Stomach smooth muscle (tissue), 2 donors: Measurements from ENCODE around the gene LRRC4.

Experiments used
- H3K27ac ChIP-seq: one replicate; pipeline ENCODE4 v1.7.0; 2013; ENCODE audit warnings: mild to moderate bottlenecking, low read length, inconsistent platforms
- H3K27me3 ChIP-seq, 2 donors: one replicate each; pipeline ENCODE4 v1.7.0; 2013; ENCODE audit warnings: low read length in 2 of 2; ENCODE audit not compliant: insufficient read depth in 2 of 2, control insufficient read depth in 1 of 2
- H3K36me3 ChIP-seq, 2 donors: one replicate each; pipeline ENCODE4 v1.7.0; 2013; ENCODE audit warnings: low read length in 2 of 2; ENCODE audit not compliant: control insufficient read depth in 2 of 2, insufficient read depth in 2 of 2
- H3K4me1 ChIP-seq: one replicate; pipeline ENCODE4 v1.7.0; 2013; ENCODE audit warnings: low read length; ENCODE audit not compliant: control insufficient read depth, insufficient read depth
- H3K4me3 ChIP-seq, 2 donors: one replicate each; pipeline ENCODE4 v1.7.0; 2013; ENCODE audit warnings: low read length in 2 of 2
- H3K9ac ChIP-seq, 2 donors: one replicate each; pipeline ENCODE4 v1.7.0; 2013; ENCODE audit warnings: low read length in 2 of 2, mild to moderate bottlenecking in 1 of 2
- H3K9me3 ChIP-seq, 2 donors: one replicate each; pipeline ENCODE4 v1.7.0; 2013; ENCODE audit warnings: low read length in 2 of 2; ENCODE audit not compliant: control insufficient read depth in 2 of 2
- donor health status: healthy.
- donor health status: Pancreatic carcinoma.

LRRC4 gene

GRCh38 chr7:128059143-128059988 is 28.1 kb upstream of the LRRC4 start:
- Histone ChIP-seq H3K9me3 (no peaks in the 10 kb centered on the region), H3K9ac (no peak overlapping the region), H3K4me1 (no peaks in the 10 kb centered on the region), H3K36me3 (no peaks in the 10 kb centered on the region), H3K27me3 (no peaks in the 10 kb centered on the region), H3K4me3 (no peak overlapping the region), H3K27ac (no peak overlapping the region)

GRCh38 chr7:128057909-128058308 is 26.7 kb upstream of the LRRC4 start:
- Histone ChIP-seq H3K27me3 (no peaks in the 10 kb centered on the region), H3K36me3 (no peaks in the 10 kb centered on the region), H3K4me1 (no peaks in the 10 kb centered on the region), H3K9ac (no peak overlapping the region), H3K4me3 (no peak overlapping the region), H3K27ac (no peak overlapping the region), H3K9me3 (no peaks in the 10 kb centered on the region)

- no peaks in the 10 kb centered on the region for H3K9me3 ChIP-seq
These were observed 25.7 kb upstream of the LRRC4 start for GRCh38 chr7:128056901-128057300.

GRCh38 chr7:128055637-128056036 is 24.4 kb upstream of the LRRC4 start:
- Histone ChIP-seq H3K27me3 (no peaks in the 10 kb centered on the region), H3K4me1 (no peaks in the 10 kb centered on the region), H3K9ac (no peak overlapping the region), H3K9me3 (no peaks in the 10 kb centered on the region), H3K36me3 (no peaks in the 10 kb centered on the region), H3K4me3 (no peak overlapping the region), H3K27ac (no peak overlapping the region)

More at GRCh38 chr7:128056901-128057300, 25.7 kb upstream of the LRRC4 start:
- Histone ChIP-seq H3K27me3 (no peaks in the 10 kb centered on the region), H3K36me3 (no peaks in the 10 kb centered on the region), H3K9ac (no peak overlapping the region), H3K4me1 (no peaks in the 10 kb centered on the region), H3K4me3 (no peak overlapping the region), H3K27ac (no peak overlapping the region)

GRCh38 chr7:128054511-128054910 is 23.3 kb upstream of the LRRC4 start:
- Histone ChIP-seq H3K9ac (no peak overlapping the region), H3K27ac (no peak overlapping the region), H3K27me3 (no peaks in the 10 kb centered on the region), H3K4me1 (no peaks in the 10 kb centered on the region), H3K4me3 (no peak overlapping the region), H3K36me3 (no peaks in the 10 kb centered on the region), H3K9me3 (no peaks in the 10 kb centered on the region)

DNA sequence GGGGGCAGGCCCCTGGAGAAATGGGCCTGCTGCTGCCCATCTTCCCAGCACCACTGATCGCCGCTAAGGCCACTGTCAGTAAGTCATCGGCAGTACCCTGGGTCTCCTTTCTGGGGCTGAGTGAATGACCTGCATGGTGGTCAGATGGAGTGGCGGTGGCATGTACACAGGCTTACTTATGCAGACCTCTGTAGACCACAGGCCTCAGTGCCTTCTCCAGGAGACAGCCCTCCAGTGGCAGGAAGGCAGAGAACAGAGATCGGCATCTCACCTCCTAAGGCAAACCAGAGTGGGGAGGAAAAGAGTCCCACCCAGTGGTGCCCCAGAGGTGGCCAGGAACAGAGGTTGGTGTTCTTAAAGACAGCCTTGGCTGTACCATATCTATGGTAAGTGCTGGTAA is 22.8 kb upstream of the LRRC4 start:
- Histone ChIP-seq H3K27ac (no peak overlapping the region), H3K9ac (no peak overlapping the region), H3K4me3 (no peak overlapping the region), H3K27me3 (no peaks in the 10 kb centered on the region), H3K9me3 (no peaks in the 10 kb centered on the region), H3K36me3 (no peaks in the 10 kb centered on the region), H3K4me1 (no peaks in the 10 kb centered on the region)

- H3K4me3 ChIP-seq: no peak overlapping the region
- no peaks in the 10 kb centered on the region for H3K36me3 ChIP-seq
- H3K9me3 ChIP-seq: no peaks in the 10 kb centered on the region
- no peaks in the 10 kb centered on the region for H3K27me3 ChIP-seq
- H3K4me1 ChIP-seq: no peaks in the 10 kb centered on the region
- no peak overlapping the region for H3K27ac ChIP-seq
- no peak overlapping the region for H3K9ac ChIP-seq
These were observed 21.8 kb upstream of the LRRC4 start for GRCh38 chr7:128053023-128053422.

- Histone ChIP-seq H3K36me3 (no peaks in the 10 kb centered on the region), H3K4me1 (no peaks in the 10 kb centered on the region), H3K9me3 (no peaks in the 10 kb centered on the region), H3K27ac (no peak overlapping the region), H3K27me3 (no peaks in the 10 kb centered on the region), H3K4me3 (no peak overlapping the region), H3K9ac (no peak overlapping the region)
These were observed 21.2 kb upstream of the LRRC4 start for GRCh38 chr7:128052404-128052803.

DNA sequence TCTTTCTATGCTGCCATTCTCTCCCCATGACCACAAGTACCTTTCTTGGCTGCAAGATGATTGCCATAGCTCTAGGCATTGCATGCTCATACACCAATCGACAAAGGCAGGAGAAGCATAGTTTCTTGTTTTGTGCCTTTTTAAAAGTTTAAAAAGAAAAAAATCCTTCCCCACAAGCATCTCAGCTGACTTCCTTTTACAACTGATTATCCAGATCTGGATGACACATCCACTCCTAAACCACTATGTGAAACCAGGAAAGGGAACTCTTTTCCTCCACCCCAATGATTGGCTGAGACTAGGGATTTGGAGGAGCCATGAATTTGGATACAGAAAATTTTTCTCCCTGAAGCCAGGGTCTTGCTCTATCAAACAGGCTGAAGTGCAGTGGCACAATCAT is 14.5 kb upstream of the LRRC4 start:
- Histone ChIP-seq H3K9ac (no peak overlapping the region), H3K27me3 (no peaks in the 10 kb centered on the region), H3K4me3 (no peak overlapping the region), H3K36me3 (peaks cover 0 to 2% of the 10 kb centered on the region in 2 donors), H3K4me1 (no peaks in the 10 kb centered on the region), H3K9me3 (no peaks in the 10 kb centered on the region), H3K27ac (no peak overlapping the region)

GRCh38 chr7:128045158-128045557 is 13.9 kb upstream of the LRRC4 start:
- Histone ChIP-seq H3K9ac (no peak overlapping the region), H3K4me3 (no peak overlapping the region), H3K27me3 (no peaks in the 10 kb centered on the region), H3K4me1 (no peaks in the 10 kb centered on the region), H3K9me3 (no peaks in the 10 kb centered on the region), H3K36me3 (peaks cover 0 to 2% of the 10 kb centered on the region in 2 donors), H3K27ac (no peak overlapping the region)

DNA sequence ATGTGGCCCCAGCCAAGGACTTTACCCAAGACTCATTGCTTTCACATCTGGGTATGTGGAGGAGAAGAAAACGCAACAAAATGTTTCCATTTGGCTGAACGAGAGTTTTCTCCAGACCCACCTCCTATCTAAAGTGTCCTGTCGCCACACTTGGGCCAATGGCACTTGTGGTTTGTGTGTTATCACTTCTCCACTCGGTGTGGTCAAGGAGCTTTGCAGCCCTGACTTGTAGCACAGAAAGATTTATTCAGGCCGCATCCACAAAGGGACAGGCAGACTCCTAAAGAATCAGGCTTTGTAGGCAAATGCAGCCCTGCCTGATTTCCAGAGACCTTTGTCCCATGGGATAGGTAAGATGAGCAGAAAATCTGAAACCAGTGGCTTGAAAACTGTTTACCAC is 12.8 kb upstream of the LRRC4 start:
- H3K9me3 ChIP-seq: no peaks in the 10 kb centered on the region
- no peaks in the 10 kb centered on the region for H3K4me1 ChIP-seq
- no peak overlapping the region for H3K9ac ChIP-seq
- no peaks in the 10 kb centered on the region for H3K27me3 ChIP-seq
- H3K36me3 ChIP-seq: peaks cover 0 to 2% of the 10 kb centered on the region in 2 donors
- no peak overlapping the region for H3K4me3 ChIP-seq
- no peak overlapping the region for H3K27ac ChIP-seq
